Osteoblast (primary cell): ENCODE data around the gene TAGLN2. TPM values are rescaled to one million over a fixed set of nuclear protein-coding genes. Genes with fewer than 3 reads are reported as not detected.

ENCODE experiments used
- DNase-seq: peaks from one replicate; pipeline ENCODE4 v3.0.0; 2011; ENCODE audit warnings: low spot score, mixed read lengths; ENCODE audit not compliant: insufficient read length; ENCODE audit errors: missing footprints
- H2AFZ ChIP-seq: 2 replicates; pipeline ENCODE4 v1.6.0; 2011; ENCODE audit warnings: mild to moderate bottlenecking, low read length
- H3K27ac ChIP-seq: 2 replicates; pipeline ENCODE4 v1.5.1; 2011; ENCODE audit warnings: mild to moderate bottlenecking, low read depth, low read length, moderate library complexity
- H3K27me3 ChIP-seq: 2 replicates; pipeline ENCODE4 v1.6.0; 2012; ENCODE audit warnings: mild to moderate bottlenecking, control low read depth, inconsistent platforms, low read length, moderate library complexity; ENCODE audit not compliant: insufficient read depth
- H3K36me3 ChIP-seq: 2 replicates; pipeline ENCODE4 v1.5.1; 2011; ENCODE audit warnings: mild to moderate bottlenecking, low read length, control low read depth, moderate library complexity; ENCODE audit not compliant: insufficient read depth
- H3K4me1 ChIP-seq: 2 replicates; pipeline ENCODE4 v1.5.1; 2011; ENCODE audit warnings: mild to moderate bottlenecking, low read length, control low read depth, moderate library complexity; ENCODE audit not compliant: insufficient read depth
- H3K4me2 ChIP-seq: 2 replicates; pipeline ENCODE4 v1.6.0; 2011; ENCODE audit warnings: mild to moderate bottlenecking, low read length; ENCODE audit not compliant: insufficient read depth
- H3K4me3 ChIP-seq: fragments of 200-600 bp; sonication (generic); 3 replicates; pipeline ENCODE4 v1.5.1; 2012; ENCODE audit warnings: mild to moderate bottlenecking, low read length, inconsistent platforms; ENCODE audit not compliant: insufficient read depth
- H3K79me2 ChIP-seq: 2 replicates; pipeline ENCODE4 v1.6.0; 2012; ENCODE audit warnings: mild to moderate bottlenecking, low read length, control low read depth, inconsistent platforms; ENCODE audit not compliant: insufficient read depth
- H3K9me3 ChIP-seq: 2 replicates; pipeline ENCODE4 v1.5.1; 2011; ENCODE audit warnings: low read depth, low read length, control low read depth
- H4K20me1 ChIP-seq: 2 replicates; pipeline ENCODE4 v1.6.0; 2012; ENCODE audit warnings: mild to moderate bottlenecking, low read length, control low read depth; ENCODE audit not compliant: insufficient read depth
- total RNA-seq: library from RNA; depleted of rRNA; stranded (reverse); fragments of >200 nt; gene quantifications from 2 replicates; pipeline ENCODE4 v1.2.3, GENCODE V29; 2012
- TF ChIP-seq, protein P1 (sequence below): IDR thresholded peaks from 2 replicates; pipeline ENCODE4 v1.5.1; 2011; ENCODE audit warnings: mild to moderate bottlenecking, low read depth, low read length, moderate library complexity; ENCODE audit errors: extremely low read depth

Gene TAGLN2
- total RNA-seq, 1 donor = 159 TPM

DNA sequence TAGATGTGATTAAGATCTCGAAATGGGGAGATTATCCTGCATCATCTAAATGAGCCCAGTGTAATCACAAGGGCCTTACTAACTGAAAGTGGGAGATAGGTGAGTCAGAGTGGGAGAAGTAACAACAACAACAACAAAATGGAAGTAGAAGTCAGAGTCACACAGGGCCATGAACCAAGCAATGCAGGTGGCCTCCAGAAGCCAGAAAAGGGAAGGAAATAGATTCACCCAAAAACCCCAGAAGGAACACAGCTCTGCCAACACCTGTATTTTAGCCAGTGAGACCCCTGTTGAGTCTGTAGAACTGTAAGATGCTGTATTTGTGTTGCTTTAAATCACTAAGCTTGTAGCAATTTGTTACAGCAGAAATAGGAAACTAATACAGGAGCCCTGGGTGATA is 4.1 kb downstream of the TAGLN2 start:
- no peaks in the 10 kb centered on the region for H3K27me3 ChIP-seq
- H3K4me3 ChIP-seq = no peak overlapping the region
- H3K27ac ChIP-seq = peak overlapping the region; percentile 99
- peaks cover 30% of the 10 kb centered on the region for H3K36me3 ChIP-seq
- no peak overlapping the region for H2AFZ ChIP-seq
- H4K20me1 ChIP-seq = peaks cover 46% of the 10 kb centered on the region
- H3K79me2 ChIP-seq = peaks cover 63% of the 10 kb centered on the region
- peak overlapping the region; percentile 95 for H3K4me2 ChIP-seq
- peaks cover 58% of the 10 kb centered on the region for H3K4me1 ChIP-seq
- no peaks in the 10 kb centered on the region for H3K9me3 ChIP-seq
- TF ChIP-seq, protein P1, sequence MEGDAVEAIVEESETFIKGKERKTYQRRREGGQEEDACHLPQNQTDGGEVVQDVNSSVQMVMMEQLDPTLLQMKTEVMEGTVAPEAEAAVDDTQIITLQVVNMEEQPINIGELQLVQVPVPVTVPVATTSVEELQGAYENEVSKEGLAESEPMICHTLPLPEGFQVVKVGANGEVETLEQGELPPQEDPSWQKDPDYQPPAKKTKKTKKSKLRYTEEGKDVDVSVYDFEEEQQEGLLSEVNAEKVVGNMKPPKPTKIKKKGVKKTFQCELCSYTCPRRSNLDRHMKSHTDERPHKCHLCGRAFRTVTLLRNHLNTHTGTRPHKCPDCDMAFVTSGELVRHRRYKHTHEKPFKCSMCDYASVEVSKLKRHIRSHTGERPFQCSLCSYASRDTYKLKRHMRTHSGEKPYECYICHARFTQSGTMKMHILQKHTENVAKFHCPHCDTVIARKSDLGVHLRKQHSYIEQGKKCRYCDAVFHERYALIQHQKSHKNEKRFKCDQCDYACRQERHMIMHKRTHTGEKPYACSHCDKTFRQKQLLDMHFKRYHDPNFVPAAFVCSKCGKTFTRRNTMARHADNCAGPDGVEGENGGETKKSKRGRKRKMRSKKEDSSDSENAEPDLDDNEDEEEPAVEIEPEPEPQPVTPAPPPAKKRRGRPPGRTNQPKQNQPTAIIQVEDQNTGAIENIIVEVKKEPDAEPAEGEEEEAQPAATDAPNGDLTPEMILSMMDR = no peak
- DNase-seq = peak; percentile 32

DNA sequence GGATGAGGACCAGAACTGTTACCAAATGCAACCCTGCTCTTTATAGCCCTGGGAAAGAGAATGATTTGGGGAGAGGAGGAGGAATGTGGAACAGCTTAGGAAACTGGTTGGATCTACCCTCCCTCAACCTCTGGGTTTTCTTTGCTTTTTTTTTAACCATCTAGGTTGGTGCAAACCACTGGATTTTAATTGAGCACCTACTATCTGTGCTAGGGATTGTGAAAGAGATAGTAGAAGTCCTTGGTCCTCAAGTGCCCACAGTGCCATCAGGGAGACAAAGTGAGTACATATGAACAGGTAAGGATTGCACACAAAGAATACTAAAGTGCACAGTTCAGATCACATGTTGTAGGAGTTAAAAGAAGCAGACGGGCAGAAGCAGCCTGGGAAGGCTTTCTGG is 4.7 kb downstream of the TAGLN2 start:
- TF ChIP-seq, protein P1 = no peak
- Histone ChIP-seq H4K20me1 (peaks cover 46% of the 10 kb centered on the region), H3K27ac (no peak overlapping the region), H2AFZ (no peak overlapping the region), H3K9me3 (no peaks in the 10 kb centered on the region), H3K79me2 (peaks cover 63% of the 10 kb centered on the region), H3K4me2 (no peak overlapping the region), H3K4me3 (no peak overlapping the region), H3K27me3 (no peaks in the 10 kb centered on the region), H3K36me3 (peaks cover 30% of the 10 kb centered on the region), H3K4me1 (peaks cover 59% of the 10 kb centered on the region)
- DNase-seq = peak; percentile 43

DNA sequence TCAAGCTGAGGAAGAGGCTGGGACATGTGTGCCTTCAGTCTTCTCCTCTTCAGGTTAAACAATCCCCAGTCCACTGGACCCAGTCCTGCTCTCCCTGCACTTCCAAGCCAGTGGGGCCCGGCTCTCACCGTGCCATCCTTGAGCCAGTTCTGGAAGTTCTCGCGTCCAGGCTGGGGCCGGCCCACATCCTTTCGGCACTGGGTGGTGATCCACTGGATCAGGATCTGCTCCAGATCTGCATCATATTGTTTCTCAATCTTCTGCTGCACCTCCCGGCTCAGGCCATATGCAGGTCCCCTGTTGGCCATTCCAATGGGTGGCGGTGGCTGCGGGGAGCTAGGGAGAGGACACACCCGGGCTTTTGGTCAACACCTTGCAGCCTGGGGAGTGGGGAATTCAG is 5.1 kb downstream of the TAGLN2 start:
- Histone ChIP-seq H3K36me3 (peaks cover 30% of the 10 kb centered on the region), H3K4me3 (no peak overlapping the region), H2AFZ (no peak overlapping the region), H3K4me2 (no peak overlapping the region), H3K79me2 (peaks cover 61% of the 10 kb centered on the region), H3K4me1 (peaks cover 59% of the 10 kb centered on the region), H3K9me3 (no peaks in the 10 kb centered on the region), H3K27ac (no peak overlapping the region), H4K20me1 (peaks cover 46% of the 10 kb centered on the region), H3K27me3 (no peaks in the 10 kb centered on the region)
- peak; percentile 37 for DNase-seq
- TF ChIP-seq, protein P1 = no peak

DNA sequence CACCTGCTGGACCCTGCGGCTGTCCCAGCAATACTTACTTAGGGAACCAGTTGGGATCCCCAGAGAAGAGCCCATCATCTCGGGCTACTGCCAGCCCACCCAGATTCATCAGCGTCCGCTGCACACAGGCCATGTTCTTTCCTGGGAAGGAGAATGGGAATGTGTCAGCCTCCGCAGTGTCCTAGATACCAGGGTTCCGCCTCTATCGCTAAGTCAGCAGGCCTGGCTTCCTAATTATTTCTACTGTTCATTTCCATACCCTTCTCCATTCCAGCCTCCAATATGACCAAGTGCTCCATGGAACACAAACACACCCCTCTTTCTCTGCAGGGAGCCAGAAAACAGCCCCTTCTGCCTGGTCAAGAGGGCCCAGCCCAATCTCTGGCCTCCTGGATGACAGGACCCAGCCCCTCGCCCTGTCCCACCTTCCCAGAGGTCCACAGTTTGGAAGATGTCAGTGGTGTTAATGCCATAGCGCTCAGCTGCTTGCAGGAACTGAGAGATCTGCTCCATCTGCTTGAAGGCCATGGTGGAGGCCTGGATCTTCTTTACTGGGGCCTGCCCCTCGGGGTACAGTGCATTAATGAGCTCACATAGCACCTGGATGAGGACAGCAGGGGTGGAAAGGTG is 6.0 kb downstream of the TAGLN2 start:
- peaks cover 44% of the 10 kb centered on the region for H4K20me1 ChIP-seq
- H3K4me1 ChIP-seq = peaks cover 59% of the 10 kb centered on the region
- DNase-seq = peak; percentile 56
- no peaks in the 10 kb centered on the region for H3K9me3 ChIP-seq
- H3K4me2 ChIP-seq = no peak overlapping the region
- peaks cover 30% of the 10 kb centered on the region for H3K36me3 ChIP-seq
- H3K79me2 ChIP-seq = peaks cover 53% of the 10 kb centered on the region
- TF ChIP-seq, protein P1 = no peak
- no peak overlapping the region for H3K4me3 ChIP-seq
- no peak overlapping the region for H3K27ac ChIP-seq
- no peaks in the 10 kb centered on the region for H3K27me3 ChIP-seq
- no peak overlapping the region for H2AFZ ChIP-seq
